Adrenal gland (tissue), 5 donors: ENCODE results near the gene FBXL16.

Source experiments
- CTCF ChIP-seq, 6 experiments: fragments of 450-650 bp in 4 of 6; fragments of 200-600 bp in 2 of 6; sonication (generic) in 1 of 6; IDR thresholded peaks; 1 replicate in 5 of 6; 2 replicates in 1 of 6; pipeline versions ENCODE4 v1.5.1 to v1.8.0; 2016 to 2021; ENCODE audit warnings: antibody characterized with exemption in 6 of 6, mild to moderate bottlenecking in 2 of 6, moderate library complexity in 1 of 6
- POLR2A ChIP-seq, 2 donors: fragments of 450-650 bp; IDR thresholded peaks; one replicate each; pipeline ENCODE4 v1.6.1; 2017; ENCODE audit warnings: antibody characterized with exemption in 2 of 2, mild to moderate bottlenecking in 2 of 2, moderate library complexity in 1 of 2
- donor health status: DM: no; HTN: no; CAD: no.

- TF ChIP-seq CTCF (IDR thresholded peaks at IDR 0.05) = peak in 1 of 6 experiments; percentile 2
- no peak for TF ChIP-seq POLR2A (IDR thresholded peaks at IDR 0.05)
Measured at GRCh38 chr16:720447-720989, 14.9 kb upstream of the FBXL16 start.
